ENCODE results near the gene RGS13.

- TF ChIP-seq POLR2A (IDR thresholded peaks at IDR 0.05) (no peak), CTCF (IDR thresholded peaks at IDR 0.05) (no peak)
These were observed 8.0 kb upstream of the RGS13 start for GRCh38 chr1:192627901-192628300.
